NOMO-1 (cell line): Measurements from ENCODE around the gene OGDHL.
"Not testable (repeated sequence)": the region's sequence is repeated elsewhere in the genome, so short reads cannot be mapped to it uniquely, and the experiment has no call there.

Experiments used
- DNase-seq, 2 experiments: peaks; one replicate each; lab custom pipeline; 2025; ENCODE audit not compliant: unreplicated experiment in 2 of 2; lab: John Stamatoyannopoulos, UW

Gene OGDHL

DNA sequence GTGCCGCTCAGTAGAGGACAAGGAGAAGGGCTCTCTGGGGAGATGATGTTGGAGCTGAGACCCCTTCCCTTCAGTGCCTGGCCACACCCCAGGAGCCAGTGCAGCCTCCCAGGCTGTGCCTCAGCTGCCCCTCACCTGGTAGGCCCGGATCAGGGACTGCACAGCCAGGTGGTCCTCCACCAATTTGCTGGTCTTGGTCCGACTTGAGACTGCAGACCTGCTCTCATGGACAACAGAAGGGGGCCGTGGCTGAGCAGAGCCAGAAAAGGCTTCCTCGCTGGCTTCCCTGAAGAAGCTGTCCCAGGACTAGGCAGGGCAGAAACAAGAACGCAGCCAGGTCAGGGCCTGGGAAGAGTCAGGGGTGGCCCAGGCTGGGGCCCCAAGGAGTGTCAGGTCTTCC, 5.5 kb downstream of the OGDHL start:
- DNase-seq, result no peak

DNA sequence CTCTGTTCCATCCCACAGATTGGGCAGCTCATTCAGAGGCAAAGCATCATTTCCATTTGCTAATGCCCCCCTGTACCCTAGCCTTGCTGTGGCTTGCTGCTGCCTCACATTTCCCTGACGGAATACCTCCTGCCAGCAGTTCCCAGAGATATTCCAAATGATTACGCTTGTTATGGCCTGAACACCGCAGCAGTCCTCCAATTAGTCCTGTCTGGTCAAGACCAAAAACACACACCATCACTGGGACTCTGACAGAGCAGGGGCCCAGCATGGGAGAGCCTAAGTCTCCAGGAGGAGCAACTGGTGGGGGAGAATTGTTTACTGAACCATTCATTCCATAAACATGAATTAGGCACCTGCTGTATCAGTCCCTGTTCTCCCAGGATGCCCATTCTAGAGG, 6.1 kb downstream of the OGDHL start:
- no peak for DNase-seq

DNA sequence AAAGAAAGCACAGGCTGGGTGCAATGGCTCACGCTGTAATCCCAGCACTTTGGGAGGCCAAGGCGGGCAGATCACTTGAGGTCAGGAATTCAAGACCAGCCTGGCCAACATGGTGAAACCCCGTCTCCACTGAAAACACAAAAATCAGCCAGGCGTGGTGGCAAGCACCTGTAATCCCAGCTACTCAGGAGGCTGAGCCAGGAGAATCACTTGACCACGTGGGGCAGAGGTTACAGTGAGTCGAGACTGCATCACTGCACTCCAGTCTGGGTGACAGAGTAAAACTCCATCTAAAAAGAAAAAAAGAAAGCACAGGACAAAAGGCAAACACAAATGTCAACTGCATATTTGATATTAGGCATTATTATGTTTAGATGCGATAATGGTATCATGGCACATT, 7.2 kb downstream of the OGDHL start:
- not testable (repeated sequence) for DNase-seq

DNA sequence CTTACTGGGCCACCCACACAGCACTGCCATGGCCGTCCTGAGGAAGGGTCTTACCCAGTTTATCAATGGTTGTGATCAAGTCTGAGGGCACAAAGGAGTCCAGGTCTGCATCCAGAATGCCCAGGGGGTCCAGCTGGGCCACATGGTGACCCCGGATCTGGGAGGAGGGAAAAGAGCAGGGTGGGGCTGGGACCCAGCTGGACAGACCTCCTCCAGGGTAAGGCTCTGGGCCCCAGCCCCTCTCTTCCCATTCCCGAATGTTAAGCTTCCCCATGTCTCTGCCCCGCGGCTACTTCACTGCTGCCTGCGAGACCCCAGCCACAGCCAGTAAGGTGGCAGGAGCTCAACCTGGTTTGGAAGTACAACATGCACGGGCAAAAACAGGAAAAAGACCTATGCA, 9.5 kb downstream of the OGDHL start:
- no peak for DNase-seq

DNA sequence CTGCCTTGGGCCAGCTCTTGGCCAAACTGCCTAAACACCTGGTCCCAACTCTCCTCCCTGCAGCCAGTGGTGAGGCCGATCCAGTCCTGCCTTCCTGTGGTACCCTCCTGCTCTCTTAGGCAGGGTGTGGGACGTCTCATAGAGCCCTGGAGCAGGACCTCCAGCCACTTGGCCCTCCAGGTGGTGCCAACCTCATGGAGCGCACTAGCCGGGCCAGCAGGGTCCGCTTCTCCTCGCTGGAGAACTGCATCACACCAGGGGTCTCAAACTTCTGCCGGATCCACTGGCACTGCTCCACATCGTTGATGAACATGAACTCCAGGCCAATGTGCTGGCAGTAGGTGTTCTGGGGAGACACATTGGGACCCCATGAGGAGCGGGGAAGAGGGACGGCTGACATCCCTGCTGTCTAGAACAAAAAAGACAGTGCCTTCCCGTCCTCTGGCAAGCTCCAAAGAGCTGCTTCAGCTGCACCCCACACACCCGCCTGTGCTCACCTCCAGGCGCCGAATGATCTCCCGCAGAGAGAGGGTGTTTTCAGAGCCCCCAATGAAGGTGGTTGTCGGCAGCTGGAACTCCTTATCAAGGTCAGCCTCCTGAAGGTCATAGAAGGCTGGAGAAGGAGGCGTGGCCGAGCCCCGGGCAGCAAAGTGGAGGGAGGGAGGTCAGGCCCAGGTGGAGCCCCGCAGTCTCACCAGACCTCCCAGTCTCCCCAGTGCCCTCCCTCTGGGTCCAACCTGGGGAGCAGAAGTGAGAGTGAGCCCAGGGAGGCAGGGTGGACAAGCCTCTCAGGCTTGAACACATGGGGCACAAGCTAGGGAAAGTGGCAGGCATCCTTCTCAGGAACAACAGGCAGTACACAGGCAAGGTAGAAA, 10.2 kb downstream of the OGDHL start:
- DNase-seq, result no peak

DNA sequence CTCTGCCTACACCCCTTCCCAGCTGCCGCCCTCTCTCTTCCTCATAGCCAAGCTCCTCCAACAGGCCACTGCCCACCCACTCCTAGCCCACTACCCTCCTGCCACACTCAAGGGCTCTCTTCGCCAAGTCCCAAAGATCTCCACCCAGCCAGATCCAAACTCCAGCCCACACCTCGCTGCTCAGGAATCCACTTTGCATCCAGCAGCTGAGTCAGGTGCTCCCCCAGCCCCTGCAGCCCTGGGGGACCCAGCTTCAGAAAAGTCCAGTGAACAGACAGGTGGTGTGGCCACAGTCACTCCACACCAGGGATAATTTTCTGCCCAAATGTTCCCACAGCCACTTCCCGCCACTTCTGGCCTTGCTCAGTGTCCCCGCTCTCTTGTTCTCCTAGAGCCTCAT, 10.9 kb downstream of the OGDHL start:
- DNase-seq, result no peak

DNA sequence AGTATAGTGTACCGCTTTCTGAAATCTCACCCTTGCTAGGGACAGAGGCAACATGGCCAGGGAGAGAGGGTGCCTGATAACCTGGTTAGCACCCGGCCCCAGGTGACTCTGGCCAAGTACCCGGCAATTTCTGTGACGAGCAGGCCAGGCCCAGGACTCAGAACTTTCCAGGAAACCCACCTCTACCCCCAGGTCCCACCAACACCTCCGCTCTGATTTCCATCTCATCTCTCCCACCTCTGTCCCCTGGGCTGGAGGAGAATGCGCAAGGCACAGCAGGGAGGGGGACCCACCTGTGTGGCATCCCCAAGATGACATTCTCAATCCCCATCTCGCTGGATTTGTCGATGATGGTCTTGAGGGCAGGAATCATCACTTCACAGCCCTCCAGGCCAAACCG, 11.6 kb downstream of the OGDHL start:
- no peak for DNase-seq

DNA sequence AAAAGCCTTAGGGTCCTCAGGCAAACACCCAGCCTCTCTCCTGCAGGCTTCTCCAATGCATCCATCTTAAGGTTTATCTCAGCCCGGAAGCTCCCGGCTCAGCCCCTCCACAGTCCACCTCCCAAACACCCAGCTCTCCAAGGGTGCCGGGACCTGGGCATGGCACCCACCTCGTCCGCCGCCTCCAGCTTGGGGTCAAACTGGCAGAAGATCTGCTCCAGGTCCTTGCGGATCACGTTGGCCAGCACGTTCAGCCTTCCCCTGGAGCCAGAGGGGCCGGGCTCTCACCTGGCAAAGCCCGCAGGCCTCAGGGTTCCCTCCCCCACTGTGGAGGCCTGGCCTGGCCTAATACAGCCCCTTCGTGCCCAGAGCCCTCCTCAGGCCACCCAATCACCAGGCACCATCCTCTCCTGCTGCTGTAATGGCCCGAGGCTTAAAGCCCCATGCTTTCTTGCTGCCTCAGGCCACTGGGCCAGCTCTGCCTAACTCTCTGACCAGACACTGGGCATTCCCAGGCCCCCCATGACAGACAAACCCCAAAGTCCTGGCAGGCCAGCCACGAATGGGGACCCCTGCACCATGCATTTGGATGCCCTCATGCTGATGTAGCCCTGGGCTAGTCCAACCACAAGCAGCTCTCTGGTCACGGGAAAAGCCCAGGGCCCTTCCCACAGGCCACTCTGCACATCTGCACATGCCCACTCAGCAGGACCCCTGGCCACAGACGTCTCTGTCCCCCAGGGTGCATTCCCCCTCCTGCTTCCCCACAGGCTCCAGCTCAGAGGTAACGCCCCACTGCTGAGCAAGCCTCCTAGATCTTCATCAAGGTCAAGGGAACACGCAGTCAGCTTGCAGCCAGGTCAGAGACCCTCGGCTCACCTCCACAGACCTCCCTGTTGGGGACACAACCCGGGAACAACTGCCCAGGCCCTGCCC, 12.3 kb downstream of the OGDHL start:
- DNase-seq, result no peak

DNA sequence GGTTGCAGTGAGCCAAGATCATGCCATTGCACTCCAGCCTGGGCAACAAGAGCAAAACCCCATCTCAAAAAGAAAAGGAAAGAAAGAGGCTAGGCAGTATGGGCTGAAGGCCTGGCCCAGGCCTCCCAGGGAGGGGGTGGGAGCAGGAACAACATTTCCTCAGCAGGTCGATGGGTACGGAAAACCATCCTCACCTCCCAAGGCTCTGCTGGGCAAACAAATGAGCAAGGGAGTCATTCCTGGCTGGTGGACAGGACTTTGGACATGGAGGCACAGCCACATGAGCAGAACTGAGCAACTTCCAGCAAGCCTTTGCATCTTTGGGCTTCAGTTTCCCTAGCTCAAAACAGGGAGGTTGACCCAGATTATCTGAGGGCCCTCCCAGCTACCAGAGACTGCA, 13.0 kb downstream of the OGDHL start:
- no peak for DNase-seq

DNA sequence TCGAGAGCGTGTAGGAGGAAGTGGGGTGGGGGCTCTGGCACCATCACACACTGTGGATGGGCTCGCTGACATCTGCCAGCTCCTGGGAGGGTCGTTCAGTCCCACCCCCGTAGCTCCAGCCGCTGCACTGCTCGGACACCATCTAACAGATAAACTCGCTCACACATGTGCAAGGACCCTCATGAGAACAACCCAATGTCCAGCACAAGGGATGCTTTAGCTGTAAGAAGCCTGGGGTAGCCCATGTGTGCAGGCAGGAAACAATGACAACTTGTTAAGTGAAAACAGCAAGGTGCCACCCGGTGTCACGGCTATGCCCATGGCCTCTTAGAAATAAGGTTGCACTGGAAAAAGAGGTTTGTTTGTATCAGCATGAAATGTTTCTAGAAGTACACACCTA, 14.1 kb downstream of the OGDHL start:
- DNase-seq, result no peak

DNA sequence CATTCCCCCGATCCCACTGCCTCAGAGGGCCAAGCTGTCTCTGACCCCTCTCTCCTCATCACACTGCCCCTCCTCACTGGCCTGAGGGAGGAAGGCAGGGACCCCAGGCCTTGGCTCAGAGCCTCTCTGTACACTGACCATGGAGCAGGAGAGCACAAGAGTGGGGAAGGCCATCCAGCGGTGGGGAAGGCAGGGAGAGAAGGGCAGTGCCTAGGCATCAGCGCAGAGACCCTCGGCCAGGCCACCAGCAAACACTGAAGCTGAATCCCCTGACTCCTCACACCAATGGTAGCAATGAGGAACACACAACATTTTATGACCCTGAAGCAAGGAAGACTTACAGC, 14.8 kb downstream of the OGDHL start:
- DNase-seq, result no peak

DNA sequence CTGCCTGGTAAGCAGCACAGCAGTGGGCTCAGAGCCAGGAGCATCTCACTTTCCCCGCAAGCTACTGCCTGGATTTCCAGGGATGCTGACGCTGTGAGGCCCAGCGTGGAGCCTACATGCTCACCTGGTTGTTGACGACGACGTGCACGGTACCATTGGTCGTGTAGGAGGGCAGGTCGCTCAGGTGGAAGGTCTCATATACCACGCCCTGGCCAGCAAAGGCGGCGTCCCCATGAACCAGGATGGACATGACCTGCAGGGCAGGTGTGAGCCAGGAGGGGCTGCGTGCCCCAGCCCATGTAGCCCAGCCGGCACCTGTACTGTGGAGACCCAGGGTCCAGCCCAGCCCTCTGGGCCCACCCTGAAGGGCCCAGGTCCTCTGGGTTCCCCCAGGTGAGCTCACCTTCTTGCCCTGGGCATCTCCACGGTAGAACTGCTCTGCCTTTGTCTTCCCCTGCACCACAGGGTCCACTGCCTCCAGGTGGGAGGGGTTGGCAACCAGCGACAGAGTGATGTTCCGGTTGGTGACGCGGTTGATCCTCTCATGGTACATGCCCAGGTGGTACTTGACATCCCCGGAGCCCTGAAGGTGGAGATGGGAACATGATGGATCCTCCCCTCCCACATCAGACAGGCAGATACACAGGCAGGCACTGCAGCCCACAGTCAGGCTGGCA, 15.4 kb downstream of the OGDHL start:
- no peak for DNase-seq

DNA sequence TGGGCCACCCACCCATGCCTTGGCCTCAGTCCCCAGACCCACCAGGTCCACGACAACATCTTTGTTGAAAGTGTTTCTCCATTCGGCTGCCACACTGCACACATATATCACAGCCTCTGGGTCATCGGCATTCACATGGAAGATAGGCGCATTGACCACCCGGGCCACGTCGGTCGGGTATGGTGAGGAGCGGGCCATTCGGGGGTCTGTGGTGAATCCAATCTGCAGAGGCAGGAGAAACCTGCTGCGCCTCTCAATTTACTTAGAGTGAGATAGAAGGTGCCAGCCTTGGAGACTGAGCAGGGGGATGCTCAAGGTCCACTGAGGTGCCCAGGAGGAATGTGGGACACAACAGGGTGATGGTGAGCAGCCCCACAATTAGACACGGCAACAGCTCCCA, 16.4 kb downstream of the OGDHL start:
- DNase-seq, result no peak

DNA sequence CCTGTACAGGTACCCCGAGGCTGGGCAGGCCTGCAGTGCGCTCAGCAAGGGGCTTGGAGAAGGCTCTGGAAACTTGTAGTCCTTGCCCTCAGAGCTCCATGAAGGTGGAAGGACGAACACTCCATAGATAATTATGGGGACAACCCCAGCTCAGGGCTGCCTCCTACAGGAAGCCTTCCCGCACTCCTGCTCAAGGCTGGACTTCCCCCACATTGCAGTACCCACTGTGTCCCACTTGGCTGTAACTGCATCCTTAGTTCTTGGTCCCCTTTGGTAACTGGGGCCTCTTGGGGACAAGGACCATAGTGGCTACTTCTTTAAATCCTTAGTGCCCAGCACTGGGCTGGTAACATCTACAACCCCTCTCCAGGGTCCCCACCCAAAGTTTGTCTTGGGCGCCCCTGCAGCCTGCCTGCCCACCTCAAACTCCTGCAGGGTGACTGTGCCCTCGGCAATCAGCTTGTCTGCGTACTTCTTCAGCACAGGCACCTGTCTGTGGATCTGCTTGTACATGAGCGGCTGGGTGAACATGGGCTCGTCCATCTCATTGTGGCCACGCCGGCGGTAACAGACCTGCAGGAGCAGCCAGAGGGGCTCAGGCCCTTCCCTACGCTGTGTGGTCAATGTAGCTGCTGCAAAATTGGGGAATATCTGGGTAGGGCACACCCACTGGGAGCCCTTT, 17.1 kb downstream of the OGDHL start:
- no peak for DNase-seq

DNA sequence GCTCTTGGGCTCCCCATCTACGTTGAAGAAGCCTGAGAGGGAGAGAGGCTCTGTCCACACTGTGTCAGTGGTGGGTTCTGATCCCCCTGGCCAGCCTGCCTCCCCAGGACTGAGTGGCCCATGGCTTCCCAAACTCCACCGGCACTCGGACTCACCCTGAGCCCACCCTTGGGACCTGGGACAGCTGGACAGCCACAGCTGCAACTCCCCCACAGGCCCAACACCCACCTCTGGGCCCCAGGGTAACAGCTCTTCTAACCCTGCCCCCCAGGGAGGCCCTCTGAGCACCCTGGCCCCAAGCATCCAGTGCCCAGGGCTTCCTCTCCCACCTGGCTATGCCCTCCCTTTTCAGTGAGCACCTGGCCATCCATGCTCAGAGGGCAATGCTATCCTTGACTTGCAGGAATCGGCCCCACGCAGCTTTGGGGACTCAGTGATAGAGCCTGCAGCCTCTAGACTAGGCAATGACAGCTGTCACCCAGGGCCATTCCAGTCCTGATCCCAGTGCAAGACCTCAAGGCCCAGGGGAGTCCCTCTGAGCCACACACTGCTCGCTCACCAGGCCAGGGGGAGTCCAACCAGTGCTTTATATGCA, 17.9 kb downstream of the OGDHL start:
- DNase-seq, result no peak

DNA sequence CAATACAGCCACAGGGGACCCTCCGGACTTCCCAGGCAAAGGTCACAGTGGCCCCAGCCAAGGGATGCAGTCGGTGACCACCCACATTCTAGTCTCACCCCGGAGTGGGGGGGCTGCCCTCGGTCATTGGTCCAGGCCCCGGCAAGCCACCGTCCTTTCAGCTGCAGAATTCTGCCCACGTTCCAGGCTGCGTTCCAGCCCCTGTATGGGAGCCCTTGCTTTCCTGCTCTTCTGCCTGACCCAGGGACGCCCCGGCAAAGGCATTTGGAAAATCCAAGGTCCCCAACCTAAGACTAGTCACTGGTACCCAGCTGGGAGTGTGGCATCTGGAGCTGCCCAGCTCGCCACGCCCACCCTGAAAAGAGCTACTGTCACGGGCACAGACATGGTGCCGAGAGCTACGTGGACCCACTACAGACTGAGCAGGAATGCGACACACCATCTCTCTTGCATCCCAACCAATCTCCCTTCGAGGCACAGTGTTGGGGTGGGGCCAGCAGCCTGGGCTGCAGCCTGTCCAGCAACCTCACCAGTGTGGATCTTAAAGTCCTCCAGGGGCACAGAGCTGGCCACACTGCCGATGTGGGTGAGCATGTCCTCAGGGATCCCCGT, 18.6 kb downstream of the OGDHL start:
- no peak for DNase-seq

DNA sequence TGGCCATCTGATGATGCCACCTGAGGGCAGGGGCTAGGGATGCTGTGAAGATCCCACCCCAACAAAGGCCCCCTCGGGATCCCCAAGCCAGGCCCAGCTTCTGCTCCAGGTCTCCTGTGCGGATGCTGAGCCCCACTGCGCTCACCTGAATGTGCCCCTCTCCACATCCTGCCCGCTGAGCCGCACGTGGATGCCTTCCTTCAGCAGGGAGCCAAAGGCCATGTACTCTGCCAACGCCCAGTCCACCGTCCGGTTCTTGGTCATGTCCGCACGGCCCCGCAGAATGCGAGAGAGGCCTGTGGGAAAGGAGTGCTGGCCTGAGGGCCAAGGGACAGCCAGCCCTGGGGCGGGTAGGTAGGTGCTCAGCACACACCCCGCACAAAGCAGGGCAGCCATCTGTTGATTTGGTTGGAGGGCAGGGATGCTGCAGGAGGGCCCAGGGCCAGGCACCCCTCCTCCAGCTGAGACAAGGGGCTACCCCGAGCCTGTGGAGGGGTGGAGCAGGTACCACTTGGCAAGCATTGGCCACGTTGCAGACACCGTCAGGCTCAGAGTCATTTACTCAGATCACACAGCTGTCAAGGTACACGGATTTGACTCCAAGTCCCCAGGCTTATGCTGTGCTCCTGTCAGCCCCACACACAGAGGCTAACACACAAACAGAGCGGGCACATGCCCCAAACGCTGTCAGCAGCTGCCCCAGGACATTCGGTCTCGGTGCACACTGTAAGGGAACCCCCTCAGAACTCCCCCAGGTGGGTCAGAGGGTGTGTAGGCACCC, 19.2 kb downstream of the OGDHL start:
- no peak for DNase-seq

DNA sequence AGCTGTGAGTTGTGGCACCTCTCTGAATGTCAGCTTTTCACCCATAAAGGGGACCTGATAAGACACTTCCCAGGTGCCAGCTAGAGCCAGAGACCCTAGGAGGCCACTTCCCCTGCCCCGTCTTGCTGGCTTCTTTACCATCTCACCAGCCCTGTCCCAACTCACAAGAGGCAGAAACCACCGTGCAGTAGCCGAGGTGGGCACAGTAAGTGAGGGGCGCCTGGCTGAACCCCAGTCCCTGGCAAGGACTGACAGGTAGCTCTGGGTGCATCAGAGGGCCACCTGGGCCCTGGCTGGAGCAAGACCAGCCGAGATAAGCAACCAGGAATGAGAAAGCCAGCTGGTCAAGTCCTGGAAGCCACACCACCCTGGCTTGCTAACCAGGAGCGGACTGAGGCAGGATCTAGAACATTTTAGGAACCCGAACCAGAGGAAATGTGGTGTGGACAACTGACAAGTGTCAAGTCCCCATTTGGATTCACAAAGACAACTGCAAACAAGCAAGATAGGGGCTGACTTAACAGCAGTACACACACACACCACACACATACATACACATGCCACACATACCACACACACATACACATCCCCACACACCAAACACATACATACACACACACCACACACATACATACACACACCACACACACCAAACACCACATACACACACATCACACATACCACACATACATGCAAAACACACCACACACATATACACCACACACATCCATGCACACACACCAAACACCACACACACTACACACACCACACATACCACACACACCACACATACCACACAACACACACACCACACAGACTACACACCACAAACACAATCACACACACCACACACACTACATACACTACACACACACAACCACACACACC, 20.8 kb downstream of the OGDHL start:
- DNase-seq, result no peak
